ENCODE measurements around the gene TRPC3.

TRPC3 gene

GRCh38 chr4:121951521-121952110 is at the start of gene TRPC3:
Gene TRPC3, minus strand, starts transcription at chr4:121952060. Its CDS starts 380 bp downstream, at chr4:121951680.
- no peak for FAIRE-seq

GRCh38 chr4:122000849-122001248 is 49.0 kb upstream of the TRPC3 start:
- FAIRE-seq: no peak

GRCh38 chr4:121998024-121998423 is 46.2 kb upstream of the TRPC3 start:
- no peak for FAIRE-seq

GRCh38 chr4:121995790-121996537 is 44.1 kb upstream of the TRPC3 start:
- no peak for FAIRE-seq

GRCh38 chr4:121991968-121992367 is 40.1 kb upstream of the TRPC3 start:
- FAIRE-seq: no peak

GRCh38 chr4:121990489-121990888 is 38.6 kb upstream of the TRPC3 start:
- no peak for FAIRE-seq

GRCh38 chr4:121989715-121990114 is 37.9 kb upstream of the TRPC3 start:
- FAIRE-seq: no peak

GRCh38 chr4:121988950-121989349 is 37.1 kb upstream of the TRPC3 start:
- no peak for FAIRE-seq

- no peak for FAIRE-seq
Observed at GRCh38 chr4:121980643-121981042, 28.8 kb upstream of the TRPC3 start.

GRCh38 chr4:121978172-121978516 is 26.3 kb upstream of the TRPC3 start:
- FAIRE-seq: no peak

GRCh38 chr4:121977251-121978171 is 25.7 kb upstream of the TRPC3 start:
- no peak for FAIRE-seq

- FAIRE-seq: no peak
Observed at GRCh38 chr4:121975784-121976183, 23.9 kb upstream of the TRPC3 start.

- no peak for FAIRE-seq
Observed at GRCh38 chr4:121973816-121974215, 22.0 kb upstream of the TRPC3 start.

GRCh38 chr4:121968859-121969258 is 17.0 kb upstream of the TRPC3 start:
- no peak for FAIRE-seq

GRCh38 chr4:121964958-121965357 is 13.1 kb upstream of the TRPC3 start:
- FAIRE-seq: no peak

- FAIRE-seq: no peak
Observed at GRCh38 chr4:121960818-121961217, 9.0 kb upstream of the TRPC3 start.

GRCh38 chr4:121958777-121959176 is 6.9 kb upstream of the TRPC3 start:
- FAIRE-seq: no peak

GRCh38 chr4:121957266-121957665 is 5.4 kb upstream of the TRPC3 start:
- no peak for FAIRE-seq

GRCh38 chr4:121953860-121954259 is 2.0 kb upstream of the TRPC3 start:
- no peak for FAIRE-seq

GRCh38 chr4:121952290-121952689 is 430 bp upstream of the TRPC3 start:
- FAIRE-seq: no peak

- no peak for FAIRE-seq
Observed at GRCh38 chr4:121950680-121951520, 960 bp downstream of the TRPC3 start.

- FAIRE-seq: no peak
Observed at GRCh38 chr4:121950212-121950679, 1.6 kb downstream of the TRPC3 start.

GRCh38 chr4:121946644-121947043 is 5.2 kb downstream of the TRPC3 start:
- FAIRE-seq: no peak
